ENCODE measurements around the gene PLEK2. TPM values are rescaled to one million over a fixed set of nuclear protein-coding genes. Genes with fewer than 3 reads are reported as not detected.
A peak's percentile ranks its signal among the peaks of the same experiment; 100 is the strongest.
"Not testable (repeated sequence)": the region's sequence is repeated elsewhere in the genome, so short reads cannot be mapped to it uniquely, and the experiment has no call there.

PLEK2 gene
- total RNA-seq, 1 experiment from 2014 or later = 13.7 TPM

GRCh38 chr14:67429510-67430205 is 17.7 kb upstream of the PLEK2 start:
- DNase-seq (ENCODE audit: low read depth) = no peak

GRCh38 chr14:67428501-67429031 is 16.6 kb upstream of the PLEK2 start:
- DNase-seq (ENCODE audit: low read depth) = peak; percentile 37

- DNase-seq (ENCODE audit: low read depth) = peak; percentile 75
These were observed 15.1 kb upstream of the PLEK2 start for GRCh38 chr14:67426983-67427606.

GRCh38 chr14:67426161-67426560 is 14.2 kb upstream of the PLEK2 start:
- DNase-seq (ENCODE audit: low read depth) = no peak

GRCh38 chr14:67425608-67426007 is 13.6 kb upstream of the PLEK2 start:
- DNase-seq (ENCODE audit: low read depth) = no peak

DNA sequence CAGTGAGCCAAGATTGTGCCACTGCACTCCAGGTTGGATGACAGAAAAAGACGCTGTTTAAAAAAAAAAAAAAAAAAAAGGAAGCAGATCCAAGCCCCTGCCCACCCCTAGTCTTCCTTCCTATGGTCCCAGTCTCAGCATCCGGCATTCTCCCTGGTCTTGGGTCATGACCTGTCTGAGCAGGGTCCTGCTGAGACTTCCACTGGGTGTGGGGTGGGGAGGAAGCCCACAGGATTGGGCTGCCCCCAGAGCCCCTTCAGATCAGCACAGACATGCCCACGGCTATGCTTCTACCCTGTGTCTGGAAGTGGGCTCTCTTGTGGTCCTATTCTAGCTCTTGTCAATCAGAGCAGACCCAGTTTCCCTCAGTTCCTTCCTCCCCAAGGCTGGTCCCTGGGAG is 12.6 kb upstream of the PLEK2 start:
- DNase-seq (ENCODE audit: low read depth) = no peak

GRCh38 chr14:67423424-67423823 is 11.5 kb upstream of the PLEK2 start:
- DNase-seq (ENCODE audit: low read depth) = no peak

DNA sequence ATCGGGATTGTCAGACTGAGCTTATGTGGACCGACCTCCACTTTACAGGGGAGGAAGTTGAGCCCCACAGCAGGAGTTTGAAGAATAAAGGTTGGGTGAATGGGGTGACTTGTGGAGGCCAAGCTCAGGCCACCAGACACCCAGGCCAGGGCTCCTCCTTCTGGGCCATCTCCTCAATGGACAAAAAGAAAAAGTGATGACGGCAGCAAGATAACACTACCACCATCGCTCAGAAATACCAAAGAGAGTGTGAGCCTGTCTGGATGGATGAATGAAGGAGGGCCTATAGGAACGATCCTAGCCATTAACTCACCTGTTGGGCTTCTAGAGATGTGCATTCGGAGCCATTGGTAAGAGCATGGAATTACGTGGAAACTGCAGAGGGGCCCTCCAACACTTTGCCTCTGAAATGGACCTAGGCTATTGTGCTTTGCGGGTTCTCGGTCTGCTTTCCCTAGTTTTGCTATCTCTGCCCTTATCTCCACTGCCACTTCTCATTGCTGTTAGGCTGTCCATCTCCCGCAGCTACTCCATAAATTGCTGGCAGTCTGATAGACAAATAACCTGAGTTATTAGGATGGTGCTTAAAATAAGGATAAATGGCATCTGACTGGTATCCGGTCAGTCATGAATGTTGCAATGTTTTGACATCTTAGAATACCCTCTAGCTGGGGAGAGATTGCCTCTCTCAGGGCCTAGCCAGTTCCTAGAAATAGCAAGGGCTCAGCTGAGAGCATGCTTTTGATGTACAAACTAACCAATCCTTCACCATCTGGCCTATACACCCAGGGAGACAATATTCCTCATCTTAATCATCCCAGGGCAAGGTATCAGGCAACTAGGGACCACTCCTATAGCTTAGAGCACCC is 9.6 kb upstream of the PLEK2 start:
- no peak for DNase-seq (ENCODE audit: low read depth)

DNA sequence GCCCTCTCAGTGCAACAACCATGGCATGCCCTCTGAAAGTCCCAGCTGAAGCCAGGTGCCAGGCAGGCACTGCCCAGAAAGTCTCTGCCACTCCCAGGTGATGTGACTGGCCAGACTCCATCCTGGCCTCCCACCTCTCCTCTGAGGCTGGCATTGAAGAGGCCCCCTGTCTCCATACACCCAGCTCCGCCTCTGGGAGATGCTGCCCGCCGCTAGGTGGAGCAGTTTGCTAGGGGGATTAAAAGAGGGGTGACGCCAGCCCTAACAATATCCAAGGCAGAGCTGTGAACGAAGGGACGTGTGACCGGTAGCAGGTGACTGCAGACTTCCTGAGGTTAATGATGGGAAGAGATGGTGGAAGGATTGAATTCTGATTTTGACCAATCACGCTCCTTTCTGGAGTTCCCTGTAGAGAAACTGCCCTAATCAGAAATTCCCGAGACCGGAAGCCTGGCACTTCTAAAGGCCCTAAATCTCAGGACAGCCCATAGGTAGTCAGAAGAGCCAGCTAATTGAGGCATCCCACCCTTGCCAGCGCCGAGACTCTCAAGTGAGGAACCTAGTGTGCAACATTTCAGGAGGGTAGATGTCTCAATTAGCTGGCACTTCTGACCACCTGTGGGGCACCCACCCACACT is 8.3 kb upstream of the PLEK2 start:
- DNase-seq (ENCODE audit: low read depth) = no peak

- DNase-seq (ENCODE audit: low read depth) = peak; percentile 48
These were observed 6.6 kb upstream of the PLEK2 start for GRCh38 chr14:67418401-67419191.

GRCh38 chr14:67417633-67418032 is 5.7 kb upstream of the PLEK2 start:
- DNase-seq (ENCODE audit: low read depth) = no peak

GRCh38 chr14:67416810-67417209 is 4.8 kb upstream of the PLEK2 start:
- no peak for DNase-seq (ENCODE audit: low read depth)

- DNase-seq (ENCODE audit: low read depth) = no peak
These were observed 4.1 kb upstream of the PLEK2 start for GRCh38 chr14:67416085-67416484.

- not testable (repeated sequence) for DNase-seq (ENCODE audit: low read depth)
These were observed 3.6 kb upstream of the PLEK2 start for GRCh38 chr14:67415610-67416009.

DNA sequence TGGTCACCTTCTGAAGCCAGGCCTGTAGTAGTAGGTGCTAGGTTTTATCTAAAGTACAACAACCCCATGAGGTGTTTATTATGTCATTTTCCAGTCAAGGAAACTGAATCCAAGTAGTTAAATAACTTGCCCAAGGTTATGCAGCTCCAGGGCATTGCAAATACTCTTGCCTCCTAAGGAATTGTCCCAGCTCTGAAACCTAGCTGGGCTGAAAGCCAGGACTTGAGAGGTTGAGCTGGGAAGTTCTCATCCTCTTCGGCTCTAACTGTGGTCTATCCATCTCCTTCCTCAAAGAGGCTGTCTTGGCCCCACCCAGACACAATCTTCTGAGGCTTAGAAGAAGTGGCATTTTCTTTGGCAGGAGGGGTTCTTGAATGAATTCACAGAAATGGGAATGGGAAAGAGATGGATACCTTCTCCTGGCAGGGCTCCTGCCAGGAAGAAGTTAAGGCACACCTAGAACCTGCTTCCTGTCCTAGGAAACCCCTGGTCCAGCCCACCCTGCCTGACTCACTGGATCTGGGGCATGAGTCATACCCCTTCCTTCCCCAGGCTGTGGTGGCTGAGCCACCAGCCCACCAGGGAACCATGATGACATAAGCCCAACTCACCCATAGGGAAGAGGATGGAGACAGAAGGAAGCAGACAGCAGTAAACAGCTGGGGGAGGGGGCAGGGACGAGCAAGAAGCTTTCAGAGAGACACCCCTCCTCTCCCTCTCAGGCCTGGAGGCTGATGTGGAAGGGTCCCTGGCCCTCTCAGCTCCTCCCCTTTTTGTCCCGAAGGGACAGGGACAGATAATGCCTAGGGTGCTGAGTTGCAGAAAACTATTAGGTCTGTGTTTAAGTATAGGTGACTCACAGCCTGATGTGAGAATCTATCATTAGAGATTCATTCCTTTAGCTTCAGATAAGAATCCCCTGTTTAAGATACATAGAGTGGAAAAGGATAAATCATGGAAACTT is 2.1 kb upstream of the PLEK2 start:
- peak; percentile 85 for DNase-seq (ENCODE audit: low read depth)

- no peak for DNase-seq (ENCODE audit: low read depth)
These were observed 595 bp downstream of the PLEK2 start for GRCh38 chr14:67411370-67411769.

- DNase-seq (ENCODE audit: low read depth) = no peak
These were observed 1.7 kb downstream of the PLEK2 start for GRCh38 chr14:67410313-67410712.

DNA sequence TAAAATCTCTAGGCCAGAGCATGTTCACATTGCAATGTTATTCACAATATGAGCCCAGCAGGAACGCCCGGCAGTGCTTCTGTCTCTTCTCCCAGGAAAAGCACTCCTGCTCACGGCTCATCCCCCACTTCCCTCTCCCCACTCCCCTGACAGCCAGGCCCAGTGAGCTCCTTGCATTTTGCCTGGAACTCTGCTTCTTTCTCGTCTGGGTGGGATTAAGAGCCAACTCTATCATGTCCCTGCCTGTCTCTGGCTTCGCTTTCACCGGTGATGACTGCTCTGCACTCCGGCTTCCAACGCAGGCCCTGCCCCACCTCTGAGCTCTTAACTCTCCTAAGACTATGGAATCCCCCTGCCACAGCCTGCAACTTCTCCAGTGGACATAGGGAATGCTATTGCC is 2.5 kb downstream of the PLEK2 start:
- DNase-seq (ENCODE audit: low read depth) = no peak

DNA sequence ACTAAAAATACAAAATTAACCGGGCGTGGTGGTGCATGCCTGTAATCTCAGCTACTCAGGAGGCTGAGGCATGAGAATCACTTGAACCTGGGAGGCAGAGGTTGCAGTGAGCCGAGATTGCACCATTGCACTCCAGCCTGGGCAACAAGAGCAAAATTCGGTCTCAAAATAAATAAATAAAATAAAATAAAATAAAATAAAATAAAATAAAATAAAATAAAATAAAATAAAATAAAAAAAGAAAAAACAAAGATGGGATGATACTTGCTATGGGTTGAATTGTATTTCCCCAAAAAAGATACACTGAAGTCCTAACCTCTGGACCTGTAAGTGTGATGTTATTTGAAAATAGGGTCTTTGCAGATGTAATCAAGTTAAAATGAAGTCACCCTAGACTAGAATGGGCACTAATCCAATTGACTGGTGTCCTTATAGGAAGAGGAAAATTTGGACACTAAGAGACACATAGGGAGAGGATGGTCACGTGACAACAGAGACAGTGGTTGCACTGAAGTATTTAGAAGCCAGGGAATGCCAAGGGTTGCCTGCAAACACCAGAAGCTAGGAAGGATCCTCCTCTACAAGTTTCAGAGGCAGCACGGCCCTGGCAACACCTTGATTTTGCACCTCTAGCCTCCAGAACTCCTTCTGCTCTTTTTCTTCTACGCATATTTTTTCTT is 3.7 kb downstream of the PLEK2 start:
- not testable (repeated sequence) for DNase-seq (ENCODE audit: low read depth)
